GM12801 (cell line): ENCODE data around the gene OCEL1.

Experiments used
- CTCF ChIP-seq: IDR thresholded peaks from one replicate; pipeline ENCODE4 v1.5.1; 2011; ENCODE audit warnings: control low read depth; ENCODE audit not compliant: insufficient read length; ENCODE audit errors: extremely low read depth

OCEL1 gene

GRCh38 chr19:17262557-17262956 lies 36.5 kb downstream of the OCEL1 start:
- no peak for TF ChIP-seq CTCF

DNA sequence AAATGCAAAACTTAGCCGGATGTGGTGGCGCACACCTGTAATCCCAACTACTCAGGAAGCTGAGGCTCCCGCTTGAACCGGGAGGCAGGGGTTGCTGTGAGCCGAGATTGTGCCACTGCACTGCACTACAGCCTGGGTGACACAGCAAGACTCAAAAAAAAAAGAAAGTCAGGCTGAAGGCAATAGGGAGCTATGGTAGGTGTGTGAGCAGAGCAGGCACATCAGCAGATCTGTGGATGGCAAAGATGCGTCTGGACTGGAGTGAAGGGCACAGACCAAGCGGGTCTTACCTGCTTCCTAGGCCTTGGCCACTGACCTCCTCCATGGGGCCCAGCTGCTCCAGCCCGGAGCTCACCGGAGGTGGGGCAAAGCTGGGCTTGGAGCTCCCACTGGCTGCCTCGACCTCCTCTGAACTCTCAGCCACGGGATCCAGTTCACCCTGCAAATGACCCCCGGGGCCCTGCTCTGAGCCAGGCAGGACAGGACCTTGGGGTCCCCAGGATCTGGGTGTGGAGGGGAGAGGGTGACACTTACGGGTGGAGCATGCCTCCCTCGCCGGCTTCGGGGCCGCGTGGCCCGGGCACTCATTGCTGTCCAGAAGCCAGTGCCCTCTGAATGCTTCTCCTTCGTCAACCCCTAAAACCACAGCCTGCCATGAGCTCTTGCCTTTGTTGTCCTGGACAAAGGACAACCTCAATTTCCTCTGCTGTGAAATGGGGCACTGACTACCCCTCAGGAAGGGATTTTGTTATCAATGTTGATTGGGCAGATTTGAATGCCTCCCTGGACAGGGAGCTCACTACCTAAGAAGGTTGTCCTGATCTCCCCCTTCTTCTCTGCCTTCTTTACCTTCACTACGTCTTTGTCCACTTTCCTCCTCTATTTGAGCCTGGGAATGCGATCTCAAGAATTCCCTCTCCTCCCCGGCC lies 38.0 kb downstream of the OCEL1 start:
- no peak for TF ChIP-seq CTCF

- TF ChIP-seq CTCF = no peak
These were observed 38.6 kb downstream of the OCEL1 start, which contains the start of gene USHBP1 for GRCh38 chr19:17264641-17264979. USHBP1 (minus strand) TSS chr19:17264745; CDS start chr19:17264299, 446 bp downstream.

GRCh38 chr19:17266026-17266425 lies 40.0 kb downstream of the OCEL1 start:
- no peak for TF ChIP-seq CTCF

DNA sequence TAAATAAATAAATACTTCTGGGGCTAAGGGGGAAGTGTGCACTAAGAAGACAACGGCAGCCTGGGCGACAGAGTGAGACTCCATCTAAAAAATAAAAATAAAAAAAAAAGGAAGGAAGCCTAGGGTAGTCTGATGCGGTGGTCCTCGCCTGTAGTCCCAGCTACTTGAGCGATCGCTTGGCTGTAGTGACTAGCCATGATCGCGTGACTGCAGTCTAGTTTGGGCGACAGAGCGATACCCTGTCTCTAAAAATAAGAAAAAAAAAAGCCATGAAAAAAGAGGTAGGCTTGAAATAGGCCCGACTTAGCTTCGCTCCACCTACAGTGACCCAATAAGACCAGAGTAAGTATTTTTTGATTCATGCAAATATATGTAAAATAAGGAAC lies 40.6 kb downstream of the OCEL1 start:
- TF ChIP-seq CTCF = no peak

GRCh38 chr19:17266975-17267788 lies 41.2 kb downstream of the OCEL1 start, which contains the start of gene BABAM1:
BABAM1 (plus strand) TSS chr19:17267443; CDS start chr19:17268807, 1,364 bp downstream.
- no peak for TF ChIP-seq CTCF

DNA sequence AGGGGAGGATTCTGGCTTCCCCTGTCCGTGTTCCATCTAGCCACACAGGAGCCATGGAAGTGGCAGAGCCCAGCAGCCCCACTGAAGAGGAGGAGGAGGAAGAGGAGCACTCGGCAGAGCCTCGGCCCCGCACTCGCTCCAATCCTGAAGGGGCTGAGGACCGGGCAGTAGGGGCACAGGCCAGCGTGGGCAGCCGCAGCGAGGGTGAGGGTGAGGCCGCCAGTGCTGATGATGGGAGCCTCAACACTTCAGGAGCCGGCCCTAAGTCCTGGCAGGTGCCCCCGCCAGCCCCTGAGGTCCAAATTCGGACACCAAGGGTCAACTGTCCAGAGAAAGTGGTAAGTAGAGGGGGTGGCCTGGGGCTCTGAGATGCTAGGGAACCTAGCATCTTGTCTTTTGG lies 42.7 kb downstream of the OCEL1 start:
- no peak for TF ChIP-seq CTCF
